Endodermal cell (in vitro differentiated cells): ENCODE data around the gene PLEKHM1. TPM values are rescaled to one million over a fixed set of nuclear protein-coding genes. Genes with fewer than 3 reads are reported as not detected.

ENCODE experiments used
- DNase-seq: peaks from one replicate; pipeline ENCODE4 v3.0.0-alpha.2; 2017
- H3K27ac ChIP-seq: 2 replicates; pipeline ENCODE4 v1.5.1; 2013; ENCODE audit warnings: mild to moderate bottlenecking, low read depth, low read length, moderate library complexity
- H3K27me3 ChIP-seq: 2 replicates; pipeline ENCODE4 v1.6.1; 2013; ENCODE audit warnings: mild to moderate bottlenecking, low read length, moderate library complexity; ENCODE audit not compliant: insufficient read depth, control insufficient read depth, poor library complexity, severe bottlenecking
- H3K36me3 ChIP-seq: 2 replicates; pipeline ENCODE4 v1.7.0; 2013; ENCODE audit warnings: mild to moderate bottlenecking, low read length, moderate library complexity; ENCODE audit not compliant: control insufficient read depth, insufficient read depth
- H3K4me1 ChIP-seq: one replicate; pipeline ENCODE4 v1.7.0; 2013; ENCODE audit warnings: low read length; ENCODE audit not compliant: control insufficient read depth, insufficient read depth
- H3K4me3 ChIP-seq: 2 replicates; pipeline ENCODE4 v1.5.1; 2013; ENCODE audit warnings: mild to moderate bottlenecking, low read length, moderate library complexity
- H3K9ac ChIP-seq: 2 replicates; pipeline ENCODE4 v1.6.1; 2013; ENCODE audit warnings: mild to moderate bottlenecking, low read length, moderate library complexity; ENCODE audit not compliant: poor library complexity, severe bottlenecking; ENCODE audit errors: extremely low read depth
- H3K9me3 ChIP-seq: 2 replicates; pipeline ENCODE4 v1.6.1; 2013; ENCODE audit warnings: mild to moderate bottlenecking, low read length, moderate library complexity; ENCODE audit not compliant: control insufficient read depth
- H3K27ac Mint-ChIP-seq: 2 replicates; pipeline ENCODE4 v1.8.0; 2020; ENCODE audit warnings: mixed read lengths
- H3K27me3 Mint-ChIP-seq: 2 replicates; pipeline ENCODE4 v1.8.0; 2021; ENCODE audit warnings: mild to moderate bottlenecking, mixed read lengths; ENCODE audit not compliant: insufficient read depth
- H3K36me3 Mint-ChIP-seq: 2 replicates; pipeline ENCODE4 v1.8.0; 2020; ENCODE audit warnings: low read depth, mixed read lengths
- H3K4me1 Mint-ChIP-seq: 2 replicates; pipeline ENCODE4 v1.8.0; 2020; ENCODE audit warnings: mixed read lengths
- H3K4me3 Mint-ChIP-seq: 2 replicates; pipeline ENCODE4 v1.8.0; 2020; ENCODE audit warnings: mild to moderate bottlenecking, moderate library complexity, mixed read lengths
- H3K9me3 Mint-ChIP-seq: 2 replicates; pipeline ENCODE4 v1.8.0; 2020; ENCODE audit warnings: mild to moderate bottlenecking, mixed read lengths
- CTCF ChIP-seq: fragments of 200-600 bp; sonication (generic); conservative IDR thresholded peaks from 2 replicates; pipeline ENCODE4 v1.5.0; 2021; ENCODE audit warnings: antibody characterized with exemption, mild to moderate bottlenecking
- whole genome bisulfite sequencing, 2 experiments: methylation state at CpG; one replicate each; pipeline versions ENCODE4 v1.1.5 to v1.1.7; 2013; ENCODE audit warnings: missing lambda C conversion rate in 2 of 2, mixed read lengths in 1 of 2; ENCODE audit not compliant: insufficient coverage in 1 of 2, insufficient read length in 1 of 2; 5-methylcytosine and 5-hydroxymethylcytosine counted together
- total RNA-seq, 2 donors: library from RNA; stranded (reverse); fragmentation: NEBNext Ultra II Directional in 1 of 2; extraction: Animal tissue kit (Norgen Biotek cat#: 25700) in 1 of 2; gene quantifications; 2 replicates in 1 of 2; 3 replicates in 1 of 2; pipeline ENCODE4 v1.2.1, GENCODE V29; 2021

PLEKHM1 gene
- total RNA-seq, 2 donors from 2014 or later: 18.4 to 29.8 TPM

- no peak for TF ChIP-seq CTCF
- H3K9me3 ChIP-seq: no peaks in the 10 kb centered on the region
- H3K27ac ChIP-seq: no peak overlapping the region
- no peaks in the 10 kb centered on the region for H3K9me3 Mint-ChIP-seq
- H3K27me3 ChIP-seq: no peaks in the 10 kb centered on the region
- no peak overlapping the region for H3K4me3 Mint-ChIP-seq
- H3K27ac Mint-ChIP-seq: no peak overlapping the region
- WGBS, 2 experiments: 84 to 89% methylated on average over 3 to 4 of the region's 4 CpGs
- H3K36me3 ChIP-seq: no peaks in the 10 kb centered on the region
- H3K4me1 ChIP-seq: no peaks in the 10 kb centered on the region
- H3K27me3 Mint-ChIP-seq: peaks cover 25% of the 10 kb centered on the region
- no peaks in the 10 kb centered on the region for H3K36me3 Mint-ChIP-seq
- no peak overlapping the region for H3K4me3 ChIP-seq
- peaks cover 13% of the 10 kb centered on the region for H3K4me1 Mint-ChIP-seq
- no peak overlapping the region for H3K9ac ChIP-seq
- DNase-seq: no peak
Measured at GRCh38 chr17:45386178-45386577, 104.3 kb downstream of the PLEKHM1 start.

Other genes with a start within 250 kb of the PLEKHM1 start
- under 1 TPM in 1 of 2 donors, not detected in 1; 0.18 TPM for gene SPATA32, start 228.6 kb downstream of the PLEKHM1 start, total RNA-seq
- 1 to 10 TPM; 4.6 to 5.5 TPM for gene MAP3K14, start 173.7 kb downstream of the PLEKHM1 start, total RNA-seq
- 10 to 100 TPM; 16.4 to 20.6 TPM for gene ARHGAP27, start 57.9 kb downstream of the PLEKHM1 start, total RNA-seq